Esophagus muscularis mucosa (tissue), 4 donors: ENCODE results near the gene SPDYE2. TPM values are rescaled to one million over a fixed set of nuclear protein-coding genes. Genes with fewer than 3 reads are reported as not detected.
A peak's percentile ranks its signal among the peaks of the same experiment; 100 is the strongest.
"Not testable (repeated sequence)": the region's sequence is repeated elsewhere in the genome, so short reads cannot be mapped to it uniquely, and the experiment has no call there.

Experiments used
- DNase-seq: peaks from one replicate; pipeline ENCODE4 v3.0.0-alpha.2; 2017; ENCODE audit errors: extremely low spot score
- H3K27ac ChIP-seq, 4 donors: fragments of 200-600 bp; sonication (generic); replicated peaks in 1 of 4; 1 replicate in 3 of 4; 2 replicates in 1 of 4; pipeline ENCODE4 v1.5.1; 2016 to 2019; ENCODE audit warnings: mild to moderate bottlenecking in 1 of 4
- H3K27me3 ChIP-seq, 4 donors: fragments of 200-600 bp; sonication (generic); one replicate each; pipeline versions ENCODE4 v1.5.1 to v1.6.0; 2016 to 2019
- H3K36me3 ChIP-seq, 4 donors: fragments of 200-600 bp; sonication (generic); one replicate each; pipeline ENCODE4 v1.5.1; 2016 to 2019
- H3K4me1 ChIP-seq, 4 donors: fragments of 200-600 bp; sonication (generic); one replicate each; pipeline ENCODE4 v1.5.1; 2016 to 2019
- H3K4me3 ChIP-seq, 4 donors: fragments of 200-600 bp; sonication (generic); 1 replicate in 2 of 4; 2 replicates in 2 of 4; pipeline ENCODE4 v1.5.1; 2016 to 2019; ENCODE audit warnings: mild to moderate bottlenecking in 4 of 4, moderate library complexity in 1 of 4
- H3K9me3 ChIP-seq, 4 donors: fragments of 200-600 bp; sonication (generic); 1 replicate in 3 of 4; 2 replicates in 1 of 4; pipeline ENCODE4 v1.5.1; 2016 to 2019
- POLR2AphosphoS5 ChIP-seq, 2 donors: sonication (generic); formaldehyde crosslinking; IDR thresholded peaks; one replicate each; pipeline ENCODE4 v1.6.1; 2017; ENCODE audit warnings: antibody characterized with exemption in 2 of 2
- WGBS: methylation state at CpG from one replicate; pipeline ENCODE4 v1.1.5; 2018; 5-methylcytosine and 5-hydroxymethylcytosine counted together
- intact Hi-C: fragments of 100-400 bp; cut with DNase I; formaldehyde crosslinking; loops from one replicate; pipeline ENCODE4 v1.15.1; 2023
- total RNA-seq, 4 donors: library from RNA; depleted of rRNA; stranded (reverse); fragments of >200 nt; gene quantifications; one replicate each; pipeline versions ENCODE4 v1.1.0 to v1.2.1, GENCODE V29; 2016
- TF ChIP-seq, protein P1 (sequence below), 3 experiments: fragments of 200-600 bp in 2 of 3; fragments of 450-650 bp in 1 of 3; sonication (generic) in 2 of 3; IDR thresholded peaks; one replicate each; pipeline ENCODE4 v1.5.1; 2017 to 2019; ENCODE audit warnings: antibody characterized with exemption in 3 of 3, mild to moderate bottlenecking in 2 of 3, moderate library complexity in 1 of 3

SPDYE2 gene
- total RNA-seq, 4 donors from 2014 or later, result not detected

GRCh38 chr7:102546353-102546752 lies 4.7 kb upstream of the SPDYE2 start:
- WGBS, result no CpG with 5 or more reads among the region's 6 CpGs
- H3K4me3 ChIP-seq, H3K27me3 ChIP-seq, H3K4me1 ChIP-seq, H3K9me3 ChIP-seq, intact Hi-C loops, H3K36me3 ChIP-seq, DNase-seq, H3K27ac ChIP-seq: not testable (repeated sequence)

DNA sequence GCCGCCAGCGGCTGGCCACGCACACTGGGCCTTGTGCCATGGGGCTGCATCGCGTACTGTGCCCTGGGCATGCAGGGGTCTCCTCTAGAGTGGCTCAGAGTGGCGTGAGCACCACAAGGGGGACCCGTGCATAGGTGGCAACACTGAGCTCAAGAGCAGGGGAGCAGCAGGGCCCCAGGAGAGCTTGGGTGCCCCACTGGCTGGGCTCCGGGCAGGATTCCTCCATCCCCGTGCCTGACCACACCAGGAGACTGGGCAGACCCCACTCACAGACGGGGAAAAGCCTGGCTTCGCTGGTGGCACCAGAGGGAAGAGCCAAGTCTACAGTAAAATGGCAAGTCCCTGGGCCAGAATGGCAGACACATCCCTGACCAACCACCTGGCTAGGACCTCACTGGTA lies 17.6 kb downstream of the SPDYE2 start:
- H3K27me3 ChIP-seq, H3K9me3 ChIP-seq, H3K4me3 ChIP-seq, H3K27ac ChIP-seq, intact Hi-C loops, H3K4me1 ChIP-seq, DNase-seq: not testable (repeated sequence)
- WGBS, result no CpG with 5 or more reads among the region's 11 CpGs
- H3K36me3 ChIP-seq, result peaks cover 0 to 10% (median 1%) of the 10 kb centered on the region in 4 donors

DNA sequence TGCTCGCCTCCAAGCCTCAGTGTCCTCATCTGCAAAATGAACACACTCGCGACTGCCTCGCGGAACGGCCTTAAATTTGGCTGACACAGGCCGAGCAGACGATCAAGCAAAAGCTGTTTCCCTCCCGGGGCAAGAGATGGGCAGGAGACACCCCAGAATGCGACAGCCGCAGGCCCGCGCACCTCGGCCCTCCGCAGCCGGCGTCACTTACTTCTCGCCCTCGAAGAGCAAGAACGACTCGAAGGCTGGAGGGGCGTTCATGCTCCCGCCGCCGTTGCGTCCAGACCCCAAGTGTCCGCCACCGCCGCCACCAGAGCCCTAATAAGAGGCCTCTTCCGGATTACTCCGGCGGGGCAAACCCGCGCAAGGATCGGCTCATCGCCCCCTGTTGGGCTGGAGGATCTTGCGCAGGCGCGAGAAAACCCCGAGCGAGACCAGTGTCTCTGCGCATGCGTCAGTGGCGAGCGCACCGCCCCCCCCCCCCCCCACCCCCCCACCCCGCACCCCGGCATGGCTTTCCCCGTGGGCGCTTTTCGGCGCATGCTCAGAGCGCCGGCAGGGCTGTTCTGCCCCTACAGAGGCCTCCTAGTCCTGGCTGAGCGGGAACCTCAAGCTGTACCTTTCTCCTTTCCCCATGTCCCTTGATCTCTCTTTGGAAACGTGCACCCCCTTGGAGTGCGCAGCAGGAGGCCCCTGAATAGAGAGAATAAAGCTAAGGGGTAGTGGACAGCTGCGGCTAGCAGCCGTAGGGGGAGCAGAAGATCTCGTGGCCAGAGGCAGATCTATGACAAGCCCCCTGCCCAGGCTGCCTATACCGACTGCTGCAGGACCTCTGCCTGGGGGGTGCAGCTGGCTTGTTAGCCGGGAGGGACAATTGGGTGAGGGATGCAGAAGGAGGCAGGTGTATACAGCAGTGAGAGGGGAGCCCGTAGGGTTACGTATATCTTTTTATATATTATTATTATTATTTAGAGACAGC lies 21.5 kb downstream of the SPDYE2 start, which contains the start of gene POLR2J3:
Gene POLR2J3, minus strand, starts transcription at position 323 of the 979 bp plus-strand sequence. Its CDS starts 62 bp downstream, at position 261.
- not testable (repeated sequence) for H3K36me3 ChIP-seq
- 0% methylated on average over 13 of the region's 64 CpGs for WGBS

DNA sequence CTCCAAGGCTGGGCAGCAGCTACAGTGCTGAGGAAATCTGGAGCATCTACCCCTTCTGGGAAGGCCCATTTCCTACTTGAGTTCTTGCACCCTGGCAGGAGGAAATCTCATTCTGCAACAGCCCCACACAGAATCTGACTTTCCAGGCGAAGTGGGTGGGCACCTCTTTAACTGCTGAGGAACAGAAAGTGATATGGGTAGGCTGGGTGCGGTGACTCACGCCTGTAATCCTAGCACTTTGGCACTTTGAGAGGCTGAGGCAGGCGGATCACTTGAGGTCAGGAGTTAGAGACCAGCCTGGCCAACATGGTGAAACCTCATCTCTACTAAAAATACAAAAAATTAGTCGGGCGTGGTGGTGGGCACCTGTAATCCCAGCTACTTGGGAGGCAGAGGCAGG lies 23.6 kb downstream of the SPDYE2 start:
- H3K4me3 ChIP-seq, H3K4me1 ChIP-seq, intact Hi-C loops, H3K27ac ChIP-seq, H3K9me3 ChIP-seq, DNase-seq, H3K27me3 ChIP-seq, H3K36me3 ChIP-seq: not testable (repeated sequence)
- no CpG with 5 or more reads among the region's 6 CpGs for WGBS

More for the DNA sequence above, 21.5 kb downstream of the SPDYE2 start, which contains the start of gene POLR2J3:
- H3K27me3 ChIP-seq, H3K4me1 ChIP-seq, intact Hi-C loops, H3K9me3 ChIP-seq: not testable (repeated sequence)
- TF ChIP-seq, protein P1, sequence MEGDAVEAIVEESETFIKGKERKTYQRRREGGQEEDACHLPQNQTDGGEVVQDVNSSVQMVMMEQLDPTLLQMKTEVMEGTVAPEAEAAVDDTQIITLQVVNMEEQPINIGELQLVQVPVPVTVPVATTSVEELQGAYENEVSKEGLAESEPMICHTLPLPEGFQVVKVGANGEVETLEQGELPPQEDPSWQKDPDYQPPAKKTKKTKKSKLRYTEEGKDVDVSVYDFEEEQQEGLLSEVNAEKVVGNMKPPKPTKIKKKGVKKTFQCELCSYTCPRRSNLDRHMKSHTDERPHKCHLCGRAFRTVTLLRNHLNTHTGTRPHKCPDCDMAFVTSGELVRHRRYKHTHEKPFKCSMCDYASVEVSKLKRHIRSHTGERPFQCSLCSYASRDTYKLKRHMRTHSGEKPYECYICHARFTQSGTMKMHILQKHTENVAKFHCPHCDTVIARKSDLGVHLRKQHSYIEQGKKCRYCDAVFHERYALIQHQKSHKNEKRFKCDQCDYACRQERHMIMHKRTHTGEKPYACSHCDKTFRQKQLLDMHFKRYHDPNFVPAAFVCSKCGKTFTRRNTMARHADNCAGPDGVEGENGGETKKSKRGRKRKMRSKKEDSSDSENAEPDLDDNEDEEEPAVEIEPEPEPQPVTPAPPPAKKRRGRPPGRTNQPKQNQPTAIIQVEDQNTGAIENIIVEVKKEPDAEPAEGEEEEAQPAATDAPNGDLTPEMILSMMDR (IDR thresholded peaks at IDR 0.05), result peak in 2 of 3 experiments; percentile 52 to 60
- peak in 1 of 2 donors; percentile 70 for TF ChIP-seq POLR2AphosphoS5 (IDR thresholded peaks at IDR 0.05)
- Histone ChIP-seq H3K27ac (peak within 1 kb of the TSS; percentile 68 to 85 (median 82)), H3K4me3 (peak within 1 kb of the TSS; percentile 71 to 81 (median 74))
- DNase-seq, result peak; percentile 99

DNA sequence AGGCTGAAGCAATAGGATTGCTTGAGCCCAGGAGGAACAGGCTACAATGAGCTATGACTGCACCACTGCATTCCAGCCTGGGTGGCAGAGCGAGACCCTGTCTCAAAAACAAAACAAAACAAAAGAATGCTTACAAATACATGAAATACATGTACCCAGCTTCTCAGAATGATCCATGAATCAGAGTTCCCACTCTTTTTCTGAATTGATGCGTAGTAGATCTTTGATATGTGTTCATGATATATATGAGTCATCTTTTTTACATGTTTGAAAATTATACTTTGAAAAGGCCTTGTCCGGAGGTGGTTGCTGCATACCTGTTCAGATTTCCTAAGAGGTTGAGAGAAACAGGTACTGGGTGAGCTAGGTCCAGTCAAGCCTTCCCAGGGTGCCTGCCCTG lies 25.3 kb downstream of the SPDYE2 start:
- H3K4me1 ChIP-seq, H3K36me3 ChIP-seq, H3K9me3 ChIP-seq, H3K4me3 ChIP-seq, H3K27me3 ChIP-seq, H3K27ac ChIP-seq, intact Hi-C loops, DNase-seq: not testable (repeated sequence)
- WGBS, result no CpG with 5 or more reads among the region's 3 CpGs

GRCh38 chr7:102577315-102578240 lies 26.6 kb downstream of the SPDYE2 start:
- H3K4me1 ChIP-seq, DNase-seq, H3K27ac ChIP-seq, H3K27me3 ChIP-seq, intact Hi-C loops, H3K4me3 ChIP-seq, H3K36me3 ChIP-seq, H3K9me3 ChIP-seq: not testable (repeated sequence)
- 87% methylated on average over 7 of the region's 7 CpGs for WGBS

- H3K36me3 ChIP-seq, H3K4me3 ChIP-seq, DNase-seq, intact Hi-C loops, H3K27ac ChIP-seq, H3K9me3 ChIP-seq, H3K4me1 ChIP-seq, H3K27me3 ChIP-seq: not testable (repeated sequence)
- WGBS, result 94% methylated on average over 5 of the region's 5 CpGs
Observed at GRCh38 chr7:102578486-102578885, 27.5 kb downstream of the SPDYE2 start.

DNA sequence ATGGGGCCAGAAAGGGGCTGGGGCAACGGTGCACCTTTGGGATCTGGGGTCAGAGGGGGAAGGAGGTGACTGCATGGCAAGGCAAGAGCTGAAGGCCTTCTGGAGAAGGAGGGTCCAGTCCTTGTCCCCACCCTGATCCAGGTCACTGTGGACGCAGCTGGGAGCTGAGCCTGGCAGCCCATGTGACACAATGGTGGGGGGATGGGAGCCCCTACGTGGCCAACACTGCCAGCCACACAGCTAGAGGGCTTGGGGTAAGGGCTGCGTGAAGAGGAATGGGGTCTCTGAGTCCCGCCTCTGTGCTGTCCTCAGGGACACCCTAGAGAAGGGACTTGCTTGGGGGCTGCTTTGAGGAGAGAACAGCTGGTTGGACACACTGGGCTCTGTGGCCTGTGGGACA lies 30.7 kb downstream of the SPDYE2 start:
- intact Hi-C loops, DNase-seq, H3K4me1 ChIP-seq, H3K27ac ChIP-seq, H3K9me3 ChIP-seq, H3K27me3 ChIP-seq, H3K36me3 ChIP-seq, H3K4me3 ChIP-seq: not testable (repeated sequence)
- WGBS, result no CpG with 5 or more reads among the region's 5 CpGs

GRCh38 chr7:102583495-102583894 lies 32.5 kb downstream of the SPDYE2 start:
- H3K27me3 ChIP-seq, H3K4me1 ChIP-seq, DNase-seq, H3K36me3 ChIP-seq, H3K9me3 ChIP-seq, H3K27ac ChIP-seq, intact Hi-C loops, H3K4me3 ChIP-seq: not testable (repeated sequence)
- WGBS, result no CpG with 5 or more reads among the region's 5 CpGs

- intact Hi-C loops, H3K9me3 ChIP-seq, DNase-seq, H3K27me3 ChIP-seq, H3K4me1 ChIP-seq, H3K4me3 ChIP-seq, H3K27ac ChIP-seq, H3K36me3 ChIP-seq: not testable (repeated sequence)
- WGBS, result no CpG with 5 or more reads among the region's 9 CpGs
Observed at GRCh38 chr7:102589857-102590256, 38.8 kb downstream of the SPDYE2 start.

GRCh38 chr7:102592477-102593019 lies 41.5 kb downstream of the SPDYE2 start:
- DNase-seq, H3K9me3 ChIP-seq, H3K4me3 ChIP-seq, H3K27me3 ChIP-seq, intact Hi-C loops, H3K36me3 ChIP-seq, H3K27ac ChIP-seq, H3K4me1 ChIP-seq: not testable (repeated sequence)
- 58% methylated on average over 9 of the region's 26 CpGs for WGBS
